Measurements from ENCODE around the gene CNTNAP2. TPM values are rescaled to one million over a fixed set of nuclear protein-coding genes. Genes with fewer than 3 reads are reported as not detected.
"Not testable (repeated sequence)": the region's sequence is repeated elsewhere in the genome, so short reads cannot be mapped to it uniquely, and the experiment has no call there.

CNTNAP2 gene
- total RNA-seq, 1 donor from 2014 or later, result not detected

- intact Hi-C loops (cut with micrococcal nuclease), result no loop called here
Measured at GRCh38 chr7:148456351-148456750, 2339.8 kb downstream of the CNTNAP2 start.

GRCh38 chr7:148457310-148457921 lies 2340.8 kb downstream of the CNTNAP2 start:
- intact Hi-C loops (cut with micrococcal nuclease), result no loop called here

GRCh38 chr7:148458263-148458662 lies 2341.7 kb downstream of the CNTNAP2 start:
- intact Hi-C loops (cut with micrococcal nuclease), result no loop called here

- intact Hi-C loops (cut with micrococcal nuclease), result no loop called here
Measured at GRCh38 chr7:148461392-148462179, 2345.0 kb downstream of the CNTNAP2 start.

- intact Hi-C loops (cut with micrococcal nuclease), result not testable (repeated sequence)
Measured at GRCh38 chr7:148462774-148463173, 2346.2 kb downstream of the CNTNAP2 start.

- intact Hi-C loops (cut with micrococcal nuclease), result no loop called here
Measured at GRCh38 chr7:148463210-148463609, 2346.6 kb downstream of the CNTNAP2 start.

- intact Hi-C loops (cut with micrococcal nuclease), result no loop called here
Measured at GRCh38 chr7:148464947-148465346, 2348.3 kb downstream of the CNTNAP2 start.

- intact Hi-C loops (cut with micrococcal nuclease), result not testable (repeated sequence)
Measured at GRCh38 chr7:148465441-148465840, 2348.8 kb downstream of the CNTNAP2 start.

- intact Hi-C loops (cut with micrococcal nuclease), result no loop called here
Measured at GRCh38 chr7:148466120-148466519, 2349.5 kb downstream of the CNTNAP2 start.

- intact Hi-C loops (cut with micrococcal nuclease), result no loop called here
Measured at GRCh38 chr7:148468700-148469098, 2352.1 kb downstream of the CNTNAP2 start.

All from T-helper 1 cell treated with Interleukin-12 subunit alpha and Interleukin-12 subunit beta and Interleukin-4 antibody, amounts not matched to agents 30 ng/mL and 1 ng/mL, for 36 hours (primary cell).